ENCODE data around the gene SYCE3. TPM values are rescaled to one million over a fixed set of nuclear protein-coding genes. Genes with fewer than 3 reads are reported as not detected.

SYCE3 gene
- total and polyA plus RNA-seq, 9 of the 15 experiments (the other 6 are each of a cell fraction or from before 2014, with no cell fraction given) = 0.56 TPM; not detected in 8

DNA sequence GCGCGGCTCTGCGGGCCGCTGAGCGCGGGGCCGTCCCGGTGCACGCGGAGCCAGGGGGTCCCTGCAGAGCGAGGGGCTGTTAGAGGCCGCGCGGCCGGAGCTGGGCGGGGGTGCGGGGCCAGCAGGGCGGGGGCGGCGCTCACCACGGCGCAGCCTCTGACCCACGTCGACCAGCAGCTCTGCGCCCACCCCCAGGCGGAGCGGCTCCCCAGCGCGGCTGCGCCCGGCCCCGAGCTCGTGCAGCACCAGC lies 36.9 kb downstream of the SYCE3 start (continued):
- no peak for TF ChIP-seq NCOA1 (IDR thresholded peaks at IDR 0.05; ENCODE audit: low read depth)
- no peak for TF ChIP-seq NFXL1 (CRISPR knock-in tag; IDR thresholded peaks at IDR 0.05)
- no peak for TF ChIP-seq CHD4 (IDR thresholded peaks at IDR 0.05; ENCODE audit: insufficient read depth, insufficient replicate concordance, low read depth, low read length, poor library complexity, severe bottlenecking)
- TF ChIP-seq, protein P1, sequence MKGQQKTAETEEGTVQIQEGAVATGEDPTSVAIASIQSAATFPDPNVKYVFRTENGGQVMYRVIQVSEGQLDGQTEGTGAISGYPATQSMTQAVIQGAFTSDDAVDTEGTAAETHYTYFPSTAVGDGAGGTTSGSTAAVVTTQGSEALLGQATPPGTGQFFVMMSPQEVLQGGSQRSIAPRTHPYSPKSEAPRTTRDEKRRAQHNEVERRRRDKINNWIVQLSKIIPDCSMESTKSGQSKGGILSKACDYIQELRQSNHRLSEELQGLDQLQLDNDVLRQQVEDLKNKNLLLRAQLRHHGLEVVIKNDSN (CRISPR knock-in tag; IDR thresholded peaks at IDR 0.05) = 0 out of 2 replicates have a peak, but pooled peaks have one; percentile 2
- TF ChIP-seq TEAD4 (IDR thresholded peaks at IDR 0.05; ENCODE audit: low read length) = no peak
- TF ChIP-seq TEAD4 (CRISPR knock-in tag; IDR thresholded peaks at IDR 0.05; ENCODE audit: borderline replicate concordance) = no peak
- TF ChIP-seq, protein P2, sequence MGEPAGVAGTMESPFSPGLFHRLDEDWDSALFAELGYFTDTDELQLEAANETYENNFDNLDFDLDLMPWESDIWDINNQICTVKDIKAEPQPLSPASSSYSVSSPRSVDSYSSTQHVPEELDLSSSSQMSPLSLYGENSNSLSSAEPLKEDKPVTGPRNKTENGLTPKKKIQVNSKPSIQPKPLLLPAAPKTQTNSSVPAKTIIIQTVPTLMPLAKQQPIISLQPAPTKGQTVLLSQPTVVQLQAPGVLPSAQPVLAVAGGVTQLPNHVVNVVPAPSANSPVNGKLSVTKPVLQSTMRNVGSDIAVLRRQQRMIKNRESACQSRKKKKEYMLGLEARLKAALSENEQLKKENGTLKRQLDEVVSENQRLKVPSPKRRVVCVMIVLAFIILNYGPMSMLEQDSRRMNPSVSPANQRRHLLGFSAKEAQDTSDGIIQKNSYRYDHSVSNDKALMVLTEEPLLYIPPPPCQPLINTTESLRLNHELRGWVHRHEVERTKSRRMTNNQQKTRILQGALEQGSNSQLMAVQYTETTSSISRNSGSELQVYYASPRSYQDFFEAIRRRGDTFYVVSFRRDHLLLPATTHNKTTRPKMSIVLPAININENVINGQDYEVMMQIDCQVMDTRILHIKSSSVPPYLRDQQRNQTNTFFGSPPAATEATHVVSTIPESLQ (CRISPR knock-in tag; IDR thresholded peaks at IDR 0.05) = no peak
- TF ChIP-seq ZFPM2 (CRISPR knock-in tag; IDR thresholded peaks at IDR 0.05) = no peak
- no peak for TF ChIP-seq ZFP30 (CRISPR knock-in tag; IDR thresholded peaks at IDR 0.05; ENCODE audit: borderline replicate concordance)
- TF ChIP-seq C11orf30 (IDR thresholded peaks at IDR 0.05; ENCODE audit: low read depth) = no peak
- TF ChIP-seq BDP1 (IDR thresholded peaks at IDR 0.05; ENCODE audit: insufficient read depth, insufficient read length) = no peak
- no peak for TF ChIP-seq NFE2L1 (tag; IDR thresholded peaks at IDR 0.05; ENCODE audit: borderline replicate concordance, low read depth)
- no peak for TF ChIP-seq ELF4 (CRISPR knock-in tag; IDR thresholded peaks at IDR 0.05)
- TF ChIP-seq RBFOX2 (IDR thresholded peaks at IDR 0.05; ENCODE audit: low read depth, low read length) = no peak
- TF ChIP-seq, protein P3, sequence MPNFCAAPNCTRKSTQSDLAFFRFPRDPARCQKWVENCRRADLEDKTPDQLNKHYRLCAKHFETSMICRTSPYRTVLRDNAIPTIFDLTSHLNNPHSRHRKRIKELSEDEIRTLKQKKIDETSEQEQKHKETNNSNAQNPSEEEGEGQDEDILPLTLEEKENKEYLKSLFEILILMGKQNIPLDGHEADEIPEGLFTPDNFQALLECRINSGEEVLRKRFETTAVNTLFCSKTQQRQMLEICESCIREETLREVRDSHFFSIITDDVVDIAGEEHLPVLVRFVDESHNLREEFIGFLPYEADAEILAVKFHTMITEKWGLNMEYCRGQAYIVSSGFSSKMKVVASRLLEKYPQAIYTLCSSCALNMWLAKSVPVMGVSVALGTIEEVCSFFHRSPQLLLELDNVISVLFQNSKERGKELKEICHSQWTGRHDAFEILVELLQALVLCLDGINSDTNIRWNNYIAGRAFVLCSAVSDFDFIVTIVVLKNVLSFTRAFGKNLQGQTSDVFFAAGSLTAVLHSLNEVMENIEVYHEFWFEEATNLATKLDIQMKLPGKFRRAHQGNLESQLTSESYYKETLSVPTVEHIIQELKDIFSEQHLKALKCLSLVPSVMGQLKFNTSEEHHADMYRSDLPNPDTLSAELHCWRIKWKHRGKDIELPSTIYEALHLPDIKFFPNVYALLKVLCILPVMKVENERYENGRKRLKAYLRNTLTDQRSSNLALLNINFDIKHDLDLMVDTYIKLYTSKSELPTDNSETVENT (CRISPR knock-in tag; IDR thresholded peaks at IDR 0.05) = no peak
- no peak for TF ChIP-seq ILK (tag; IDR thresholded peaks at IDR 0.05; ENCODE audit: borderline replicate concordance, low read depth)
- no peak for TF ChIP-seq POLR2B (IDR thresholded peaks at IDR 0.05; ENCODE audit: low read depth, partially characterized antibody)
- TF ChIP-seq ZBTB7A (IDR thresholded peaks at IDR 0.05; ENCODE audit: borderline replicate concordance, control insufficient read depth, low read depth, low read length) = peak; percentile 87; the same call in 1 of the 2 replicates
- TF ChIP-seq POLR2G (IDR thresholded peaks at IDR 0.05; ENCODE audit: low read depth, low read length) = 0 out of 2 replicates have a peak, but pooled peaks have one; percentile 23
- no peak for TF ChIP-seq RBM34 (IDR thresholded peaks at IDR 0.05; ENCODE audit: borderline replicate concordance, insufficient read depth, low read length)
- peak in 1 of 3 experiments; percentile 13 for TF ChIP-seq YY1 (IDR thresholded peaks at IDR 0.05; ENCODE audit: borderline replicate concordance in 1 of 3, control insufficient read depth in 1 of 3, extremely low read depth in 1 of 3, insufficient read depth in 3 of 3, insufficient read length in 1 of 3, insufficient replicate concordance in 2 of 3, low read depth in 1 of 3, low read length in 2 of 3)
- no peak for TF ChIP-seq ZNF408 (CRISPR knock-in tag; IDR thresholded peaks at IDR 0.05; ENCODE audit: low read depth)
- TF ChIP-seq RCOR1 (IDR thresholded peaks at IDR 0.05; ENCODE audit: borderline replicate concordance in 1 of 2, low read depth in 2 of 2, low read length in 2 of 2) = no peak
- no peak for TF ChIP-seq PTBP1 (IDR thresholded peaks at IDR 0.05; ENCODE audit: low read depth, low read length)

Data from K562 (cell line).